SK-N-MC (cell line): Measurements from ENCODE around the gene ADD1.

Source experiments
- DNase-seq: peaks from one replicate; pipeline ENCODE4 v3.0.0-alpha.2; 2011; ENCODE audit warnings: low read depth, low spot score
- H3K27ac ChIP-seq: fragments of 200-600 bp; sonication (generic); 2 replicates; pipeline ENCODE4 v1.5.1; 2016; ENCODE audit warnings: mixed run types
- H3K36me3 ChIP-seq: fragments of 200-600 bp; sonication (generic); 2 replicates; pipeline ENCODE4 v1.6.1; 2017; ENCODE audit warnings: antibody characterized with exemption, low read length, mixed read lengths; ENCODE audit not compliant: insufficient read depth
- H3K4me3 ChIP-seq: fragments of 200-600 bp; sonication (generic); 2 replicates; pipeline ENCODE4 v1.5.1; 2016
- H3K9ac ChIP-seq: fragments of 200-600 bp; sonication (generic); 2 replicates; pipeline ENCODE4 v1.8.0; 2017; ENCODE audit warnings: mixed run types, mixed read lengths; ENCODE audit not compliant: insufficient read length
- H3K9me3 ChIP-seq: fragments of 200-600 bp; sonication (generic); 2 replicates; pipeline ENCODE4 v1.6.1; 2017; ENCODE audit warnings: low read depth, mild to moderate bottlenecking, antibody characterized with exemption, low read length, moderate library complexity, mixed read lengths
- EZH2 ChIP-seq: fragments of 200-600 bp; sonication (generic); IDR thresholded peaks from one replicate; pipeline ENCODE4 v1.6.1; 2017; ENCODE audit warnings: antibody characterized with exemption
- FOXP2 ChIP-seq: optimal IDR thresholded peaks from 2 replicates; pipeline ENCODE3; 2011; ENCODE audit warnings: mild to moderate bottlenecking, moderate library complexity; ENCODE audit not compliant: insufficient read depth; ENCODE audit errors: extremely low read length, control extremely low read depth
- POLR2AphosphoS5 ChIP-seq: IDR thresholded peaks from 2 replicates; pipeline ENCODE4 v1.6.1; 2012; ENCODE audit warnings: mild to moderate bottlenecking, low read depth, low read length, borderline replicate concordance

The ADD1 gene

GRCh38 chr4:2798399-2799223 is 45.0 kb upstream of the ADD1 start:
- TF ChIP-seq EZH2 = no peak
- Histone ChIP-seq H3K9ac (no peak overlapping the region), H3K4me3 (no peak overlapping the region), H3K27ac (0 out of 2 replicates have a peak overlapping the region, but pooled peaks have one; percentile 7), H3K36me3 (no peaks in the 10 kb centered on the region), H3K9me3 (no peaks in the 10 kb centered on the region)
- no peak for DNase-seq

GRCh38 chr4:2799224-2799911 is 44.3 kb upstream of the ADD1 start:
- no peak for TF ChIP-seq POLR2AphosphoS5
- no peak for TF ChIP-seq EZH2
- no peak for TF ChIP-seq FOXP2
- H3K9ac ChIP-seq = peak overlapping the region; percentile 9
- H3K4me3 ChIP-seq = no peak overlapping the region
- H3K27ac ChIP-seq = no peak overlapping the region
- no peaks in the 10 kb centered on the region for H3K9me3 ChIP-seq
- no peak for DNase-seq
- no peaks in the 10 kb centered on the region for H3K36me3 ChIP-seq

- H3K9me3 ChIP-seq = no peaks in the 10 kb centered on the region
- H3K27ac ChIP-seq = no peak overlapping the region
- TF ChIP-seq POLR2AphosphoS5 = no peak
- no peak for TF ChIP-seq FOXP2
- no peak for TF ChIP-seq EZH2
- no peaks in the 10 kb centered on the region for H3K36me3 ChIP-seq
- no peak for DNase-seq
- no peak overlapping the region for H3K4me3 ChIP-seq
- H3K9ac ChIP-seq = no peak overlapping the region
These were observed 43.5 kb upstream of the ADD1 start for GRCh38 chr4:2799971-2800690.

GRCh38 chr4:2800691-2801596 is 42.7 kb upstream of the ADD1 start:
- Histone ChIP-seq H3K36me3 (no peaks in the 10 kb centered on the region), H3K9me3 (no peaks in the 10 kb centered on the region), H3K4me3 (no peak overlapping the region), H3K27ac (peak overlapping the region; percentile 60; the same call in 1 of the 2 replicates), H3K9ac (no peak overlapping the region)
- no peak for TF ChIP-seq FOXP2
- TF ChIP-seq POLR2AphosphoS5 = no peak
- no peak for TF ChIP-seq EZH2
- DNase-seq = no peak

- no peak for DNase-seq
- H3K27ac ChIP-seq = no peak overlapping the region
- no peaks in the 10 kb centered on the region for H3K9me3 ChIP-seq
- no peak overlapping the region for H3K4me3 ChIP-seq
- H3K9ac ChIP-seq = no peak overlapping the region
- H3K36me3 ChIP-seq = no peaks in the 10 kb centered on the region
- TF ChIP-seq POLR2AphosphoS5 (no peak), FOXP2 (no peak), EZH2 (no peak)
These were observed 40.8 kb upstream of the ADD1 start for GRCh38 chr4:2802618-2803531.

GRCh38 chr4:2803624-2804448 is 39.8 kb upstream of the ADD1 start:
- H3K9me3 ChIP-seq = no peaks in the 10 kb centered on the region
- no peak overlapping the region for H3K27ac ChIP-seq
- no peaks in the 10 kb centered on the region for H3K36me3 ChIP-seq
- no peak overlapping the region for H3K9ac ChIP-seq
- TF ChIP-seq POLR2AphosphoS5 (no peak), EZH2 (no peak), FOXP2 (no peak)
- no peak overlapping the region for H3K4me3 ChIP-seq
- no peak for DNase-seq

- Histone ChIP-seq H3K36me3 (no peaks in the 10 kb centered on the region), H3K4me3 (no peak overlapping the region), H3K27ac (no peak overlapping the region), H3K9me3 (no peaks in the 10 kb centered on the region), H3K9ac (no peak overlapping the region)
- no peak for TF ChIP-seq FOXP2
- DNase-seq = no peak
These were observed 39.1 kb upstream of the ADD1 start for GRCh38 chr4:2804449-2804972.
